WI38 (cell line): ENCODE results near the gene KCNK17.

Source experiments
- H3K4me3 ChIP-seq: 2 replicates; pipeline ENCODE4 v1.5.1; 2011; ENCODE audit warnings: low read depth, mild to moderate bottlenecking, control low read depth, low read length
- CTCF ChIP-seq: IDR thresholded peaks from 2 replicates; pipeline ENCODE4 v1.5.1; 2012; ENCODE audit warnings: low read depth, mild to moderate bottlenecking, control low read depth, low read length

The KCNK17 gene

GRCh38 chr6:39321761-39322160, 7.5 kb upstream of the KCNK17 start:
- no peak for TF ChIP-seq CTCF
- no peak overlapping the region for H3K4me3 ChIP-seq

GRCh38 chr6:39320363-39320984, 6.3 kb upstream of the KCNK17 start:
- TF ChIP-seq CTCF, result no peak
- no peak overlapping the region for H3K4me3 ChIP-seq

- no peak for TF ChIP-seq CTCF
- H3K4me3 ChIP-seq, result no peak overlapping the region
Observed at GRCh38 chr6:39319621-39320362, 5.6 kb upstream of the KCNK17 start.

GRCh38 chr6:39317256-39317655, 3.0 kb upstream of the KCNK17 start:
- TF ChIP-seq CTCF, result no peak
- H3K4me3 ChIP-seq, result no peak overlapping the region

GRCh38 chr6:39313526-39314272, 520 bp downstream of the KCNK17 start:
- no peak overlapping the region for H3K4me3 ChIP-seq
- TF ChIP-seq CTCF, result no peak

- TF ChIP-seq CTCF, result no peak
- no peak overlapping the region for H3K4me3 ChIP-seq
Observed at GRCh38 chr6:39312912-39313525, 1.2 kb downstream of the KCNK17 start.

GRCh38 chr6:39310542-39310941, 3.7 kb downstream of the KCNK17 start:
- no peak overlapping the region for H3K4me3 ChIP-seq
- no peak for TF ChIP-seq CTCF
